Gastrocnemius medialis (tissue), 4 donors: ENCODE results near the gene APBA3. TPM values are rescaled to one million over a fixed set of nuclear protein-coding genes. Genes with fewer than 3 reads are reported as not detected.
A peak's percentile ranks its signal among the peaks of the same experiment; 100 is the strongest.

Experiments
- ATAC-seq, 2 donors: fragments of 150-250 bp; one replicate each; pipeline ENCODE4 v1.9.1; 2016
- DNase-seq, 2 donors: peaks; one replicate each; pipeline ENCODE4 v3.0.0-alpha.2; 2019
- H3K27ac ChIP-seq, 4 donors: fragments of 200-600 bp; sonication (generic); 1 replicate in 1 of 4; 2 replicates in 3 of 4; pipeline ENCODE4 v1.5.1; 2016 to 2018; ENCODE audit warnings: mild to moderate bottlenecking in 2 of 4, moderate library complexity in 1 of 4
- H3K27me3 ChIP-seq, 3 donors: fragments of 200-600 bp; sonication (generic) in 2 of 3; 1 replicate in 1 of 3; 2 replicates in 2 of 3; pipeline versions ENCODE4 v1.5.1 to v1.6.0; 2016 to 2019; ENCODE audit warnings: mild to moderate bottlenecking in 1 of 3, moderate library complexity in 1 of 3
- H3K36me3 ChIP-seq, 2 donors: fragments of 200-600 bp; sonication (generic) in 1 of 2; one replicate each; pipeline ENCODE4 v1.5.1; 2017 to 2018
- H3K4me1 ChIP-seq, 2 donors: fragments of 200-600 bp; sonication (generic) in 1 of 2; one replicate each; pipeline ENCODE4 v1.5.1; 2016 to 2017; ENCODE audit warnings: mild to moderate bottlenecking in 2 of 2
- H3K4me3 ChIP-seq, 4 donors: fragments of 200-600 bp; sonication (generic) in 3 of 4; 1 replicate in 1 of 4; 2 replicates in 3 of 4; pipeline ENCODE4 v1.5.1; 2016 to 2019; ENCODE audit warnings: mild to moderate bottlenecking in 2 of 4
- H3K9me3 ChIP-seq, 3 donors: fragments of 200-600 bp; sonication (generic) in 2 of 3; 1 replicate in 1 of 3; 2 replicates in 2 of 3; pipeline ENCODE4 v1.5.1; 2016 to 2019
- CTCF ChIP-seq, 5 experiments: fragments of 450-650 bp in 3 of 5; fragments of 200-600 bp in 2 of 5; sonication (generic) in 2 of 5; IDR thresholded peaks in 4 of 5; conservative IDR thresholded peaks in 1 of 5; 1 replicate in 4 of 5; 2 replicates in 1 of 5; pipeline ENCODE4 v1.5.1; 2016 to 2019; ENCODE audit warnings: antibody characterized with exemption in 5 of 5, mild to moderate bottlenecking in 3 of 5, moderate library complexity in 3 of 5
- POLR2A ChIP-seq, 2 donors: fragments of 450-650 bp; IDR thresholded peaks; one replicate each; pipeline ENCODE4 v1.6.1; 2017; ENCODE audit warnings: antibody characterized with exemption in 2 of 2, mild to moderate bottlenecking in 2 of 2, moderate library complexity in 2 of 2
- in situ Hi-C, 4 donors: fragments of 200-750 bp; cut with MboI; loops; one replicate each; pipeline versions ENCODE4 v1.15.0 to v1.8.0; 2017; ENCODE audit warnings: low sequenced_read_pairs in 4 of 4
- intact Hi-C: fragments of 100-400 bp; cut with DNase I; formaldehyde crosslinking; loops from one replicate; pipeline ENCODE4 v1.15.1; 2023; ENCODE audit warnings: low total_unique reads
- total RNA-seq, 4 donors: library from RNA; depleted of rRNA; stranded (reverse); fragments of >200 nt; gene quantifications; one replicate each; pipeline versions ENCODE4 v1.1.0 to v1.2.3, GENCODE V29; 2016

Gene APBA3
- total RNA-seq, 4 donors from 2014 or later = 14.0 to 29.6 (median 27.4) TPM

DNA sequence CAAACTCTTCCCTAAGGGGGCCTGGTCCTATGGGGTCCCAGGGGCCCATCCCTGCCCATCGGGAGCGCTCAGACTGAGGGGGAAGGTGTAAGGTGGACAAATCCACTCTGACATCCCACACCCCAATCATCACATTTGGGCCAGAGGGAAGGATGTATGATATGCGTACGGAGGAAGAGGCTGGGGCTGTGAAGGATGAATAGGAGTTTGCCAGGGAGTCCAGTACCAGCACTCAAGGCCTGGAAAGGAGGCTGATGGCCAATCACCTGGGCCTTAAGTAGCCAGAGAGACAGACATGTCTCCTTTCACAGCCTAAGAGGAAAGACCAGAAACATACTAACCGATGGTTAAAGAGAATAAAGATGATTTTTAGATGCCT is 38.4 kb downstream of the APBA3 start:
- no peaks in the 10 kb centered on the region for H3K4me1 ChIP-seq
- peaks cover 43 to 61% (median 47%) of the 10 kb centered on the region in 3 donors for H3K27me3 ChIP-seq
- DNase-seq = no peak
- H3K27ac ChIP-seq = no peak overlapping the region
- intact Hi-C loops = no loop called here
- no peak overlapping the region for H3K4me3 ChIP-seq
- no peaks in the 10 kb centered on the region for H3K9me3 ChIP-seq
- TF ChIP-seq POLR2A (IDR thresholded peaks at IDR 0.05) (no peak), CTCF (IDR thresholded peaks at IDR 0.05 in 4 of 5, conservative IDR thresholded peaks at IDR 0.05 in 1 of 5) (no peak)
- in situ Hi-C loops = no loop called here
- no peaks in the 10 kb centered on the region for H3K36me3 ChIP-seq
- ATAC-seq = no peak

GRCh38 chr19:3722443-3723109 is 38.9 kb downstream of the APBA3 start:
- intact Hi-C loops (no loop called here), in situ Hi-C loops (no loop called here)
- TF ChIP-seq POLR2A (IDR thresholded peaks at IDR 0.05) (no peak), CTCF (IDR thresholded peaks at IDR 0.05 in 4 of 5, conservative IDR thresholded peaks at IDR 0.05 in 1 of 5) (no peak)
- no peak for ATAC-seq
- H3K36me3 ChIP-seq = no peaks in the 10 kb centered on the region
- no peaks in the 10 kb centered on the region for H3K9me3 ChIP-seq
- no peak for DNase-seq
- H3K4me3 ChIP-seq = no peak overlapping the region
- no peak overlapping the region for H3K27ac ChIP-seq
- H3K4me1 ChIP-seq = no peaks in the 10 kb centered on the region
- H3K27me3 ChIP-seq = peaks cover 43 to 63% (median 47%) of the 10 kb centered on the region in 3 donors

GRCh38 chr19:3721887-3722442 is 39.5 kb downstream of the APBA3 start:
- Histone ChIP-seq H3K27ac (no peak overlapping the region), H3K9me3 (no peaks in the 10 kb centered on the region), H3K27me3 (peaks cover 43 to 65% (median 47%) of the 10 kb centered on the region in 3 donors), H3K4me3 (peak overlapping the region in 1 of 4 donors; percentile 21), H3K4me1 (no peaks in the 10 kb centered on the region), H3K36me3 (no peaks in the 10 kb centered on the region)
- in situ Hi-C loops (no loop called here), intact Hi-C loops (no loop called here)
- ATAC-seq (no peak), DNase-seq (no peak)
- TF ChIP-seq POLR2A (IDR thresholded peaks at IDR 0.05) = no peak
- no peak for TF ChIP-seq CTCF (IDR thresholded peaks at IDR 0.05 in 4 of 5, conservative IDR thresholded peaks at IDR 0.05 in 1 of 5)

DNA sequence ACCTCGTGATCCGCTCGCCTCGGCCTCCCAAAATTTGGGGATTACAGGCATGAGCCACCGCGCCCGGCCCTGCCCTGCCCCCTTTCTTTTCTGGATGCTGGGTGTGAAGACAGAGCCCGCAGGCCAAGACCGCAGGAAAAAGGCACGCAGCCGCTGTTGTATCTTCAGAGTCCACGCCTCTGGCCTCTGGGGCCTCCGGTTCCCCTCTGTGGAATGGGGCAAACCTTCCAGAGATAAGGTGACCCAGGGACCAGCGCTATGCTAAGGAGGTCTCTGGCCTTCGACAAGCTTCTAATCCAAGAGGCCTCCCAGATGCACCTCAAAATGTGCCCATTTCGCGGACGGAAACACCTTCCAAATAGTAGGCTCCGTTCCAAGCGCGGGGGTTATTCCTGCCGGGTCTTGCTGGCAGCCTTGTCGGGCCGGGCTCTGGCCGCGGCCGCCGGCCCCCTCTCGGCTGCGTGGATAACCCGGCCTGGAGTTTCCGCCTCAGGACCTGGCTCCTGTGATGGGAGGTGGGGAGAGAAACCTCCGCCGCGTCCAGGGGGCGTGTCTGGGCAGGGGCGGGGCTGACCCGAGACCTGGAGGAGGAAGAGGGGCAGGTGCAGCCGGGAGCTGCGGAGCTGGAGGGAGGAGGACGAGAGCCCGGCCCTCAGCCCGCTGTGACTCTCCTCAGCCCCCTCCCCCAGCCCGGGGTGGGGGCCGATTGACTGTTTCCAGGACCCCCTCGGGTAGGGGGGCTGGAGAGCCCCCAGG is 40.2 kb downstream of the APBA3 start:
- DNase-seq (peak in 1 of 2 donors; percentile 18), ATAC-seq (no peak)
- Histone ChIP-seq H3K4me3 (peak overlapping the region in 1 of 4 donors; percentile 21), H3K9me3 (no peaks in the 10 kb centered on the region), H3K27ac (no peak overlapping the region), H3K4me1 (no peaks in the 10 kb centered on the region), H3K36me3 (no peaks in the 10 kb centered on the region), H3K27me3 (peaks cover 43 to 65% (median 47%) of the 10 kb centered on the region in 3 donors)
- in situ Hi-C loops (no loop called here), intact Hi-C loops (no loop called here)
- no peak for TF ChIP-seq CTCF (IDR thresholded peaks at IDR 0.05 in 4 of 5, conservative IDR thresholded peaks at IDR 0.05 in 1 of 5)
